ENCODE measurements around the gene RBFOX2.
"Not testable (repeated sequence)": the region's sequence is repeated elsewhere in the genome, so short reads cannot be mapped to it uniquely, and the experiment has no call there.

Gene RBFOX2

DNA sequence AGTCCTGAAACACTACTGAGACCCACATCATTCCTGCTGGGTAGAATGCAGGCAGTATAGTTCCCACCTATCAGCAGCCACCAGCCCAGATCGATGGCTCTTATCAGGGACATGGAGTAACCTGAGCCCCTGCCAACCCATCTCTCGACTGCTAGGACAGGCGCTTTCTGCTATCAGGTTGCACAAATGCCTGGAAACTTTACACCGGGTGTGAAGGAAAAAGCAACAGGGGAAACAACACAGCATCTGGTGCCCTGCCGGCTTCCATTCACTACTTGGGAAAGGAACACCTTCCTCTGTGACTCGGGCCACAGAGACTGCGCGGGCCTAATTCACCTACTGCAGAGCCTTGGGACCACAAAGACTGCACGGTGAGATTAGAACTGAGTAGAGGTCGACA is 18.5 kb downstream of the RBFOX2 start:
- peaks cover 6% of the 10 kb centered on the region for H3K27me3 Mint-ChIP-seq
- DNase-seq: no peak
- CTCF ChIA-PET: no interaction called here
- no peak overlapping the region for H3K27ac Mint-ChIP-seq
- no peaks in the 10 kb centered on the region for H3K9me3 Mint-ChIP-seq
- H3K4me1 Mint-ChIP-seq: no peaks in the 10 kb centered on the region
- H3K36me3 Mint-ChIP-seq: no peaks in the 10 kb centered on the region
- no peak overlapping the region for H3K4me3 Mint-ChIP-seq

DNA sequence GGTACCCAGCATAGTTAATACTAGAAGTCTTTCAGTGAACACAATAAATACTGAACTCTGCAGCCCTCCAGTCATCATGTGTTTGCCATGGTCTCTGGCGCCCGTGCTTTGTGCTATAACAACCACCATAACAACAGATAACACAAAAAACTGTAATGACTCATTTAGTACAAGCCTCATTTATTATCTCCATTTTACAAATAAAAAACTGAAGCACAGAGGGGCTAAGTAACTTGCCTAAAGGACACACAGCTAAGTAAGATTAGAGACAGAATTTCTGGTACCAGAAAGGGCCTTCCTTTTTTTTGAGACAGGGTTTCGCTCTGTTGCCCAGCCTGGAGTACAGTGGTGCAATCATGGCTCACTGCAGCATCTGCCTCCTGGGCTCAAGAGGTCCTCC is 19.5 kb downstream of the RBFOX2 start:
- Mint-ChIP-seq H3K4me3 (no peak overlapping the region), H3K27ac (no peak overlapping the region), H3K36me3 (no peaks in the 10 kb centered on the region), H3K9me3 (no peaks in the 10 kb centered on the region), H3K27me3 (peaks cover 6% of the 10 kb centered on the region), H3K4me1 (no peaks in the 10 kb centered on the region)
- DNase-seq: no peak
- CTCF ChIA-PET: no interaction called here

DNA sequence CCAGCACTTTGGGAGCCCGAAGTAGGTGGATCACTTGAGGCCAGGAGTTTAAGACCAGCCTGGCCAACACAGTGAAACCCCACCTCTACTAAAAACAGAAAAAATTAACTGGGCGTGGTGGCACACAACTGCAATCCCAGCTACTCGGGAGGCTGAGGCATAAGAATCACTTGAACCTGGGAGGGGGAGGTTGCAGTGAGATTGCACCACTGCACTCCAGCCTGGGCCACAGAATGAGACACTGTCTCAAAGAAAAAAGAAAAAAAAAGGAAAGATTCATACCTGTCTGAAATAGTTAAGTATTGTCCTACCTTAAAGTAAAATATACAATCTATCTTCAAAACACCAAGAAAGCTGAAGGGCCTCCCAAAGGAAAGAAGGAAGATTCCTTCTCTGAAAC is 20.1 kb downstream of the RBFOX2 start:
- Mint-ChIP-seq H3K36me3 (no peaks in the 10 kb centered on the region), H3K27me3 (peaks cover 6% of the 10 kb centered on the region), H3K4me1 (no peaks in the 10 kb centered on the region), H3K4me3 (no peak overlapping the region), H3K9me3 (no peaks in the 10 kb centered on the region), H3K27ac (no peak overlapping the region)
- CTCF ChIA-PET: no interaction called here
- DNase-seq: no peak

DNA sequence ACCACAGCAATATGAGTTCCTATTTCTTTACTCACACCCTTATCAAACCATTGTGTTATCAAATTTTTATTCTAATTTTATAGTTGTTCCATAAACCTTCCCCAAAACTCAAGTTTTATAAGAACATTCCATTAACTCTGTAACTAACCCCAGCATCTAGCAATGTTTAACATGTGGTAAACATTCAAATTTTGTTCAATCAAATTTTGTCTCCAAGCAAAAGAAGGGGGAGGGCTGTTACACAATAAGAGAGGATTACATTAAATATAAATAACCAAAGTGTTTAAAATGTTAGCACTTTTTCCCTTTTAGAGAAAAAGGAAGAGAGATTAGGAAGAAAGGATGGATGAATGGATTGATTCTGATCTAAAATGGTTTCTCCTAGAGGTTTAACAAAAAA is 20.5 kb downstream of the RBFOX2 start:
- DNase-seq: no peak
- CTCF ChIA-PET: no interaction called here
- H3K4me3 Mint-ChIP-seq: no peak overlapping the region
- no peaks in the 10 kb centered on the region for H3K36me3 Mint-ChIP-seq
- no peaks in the 10 kb centered on the region for H3K4me1 Mint-ChIP-seq
- H3K27me3 Mint-ChIP-seq: peaks cover 6% of the 10 kb centered on the region
- no peak overlapping the region for H3K27ac Mint-ChIP-seq
- H3K9me3 Mint-ChIP-seq: no peaks in the 10 kb centered on the region

DNA sequence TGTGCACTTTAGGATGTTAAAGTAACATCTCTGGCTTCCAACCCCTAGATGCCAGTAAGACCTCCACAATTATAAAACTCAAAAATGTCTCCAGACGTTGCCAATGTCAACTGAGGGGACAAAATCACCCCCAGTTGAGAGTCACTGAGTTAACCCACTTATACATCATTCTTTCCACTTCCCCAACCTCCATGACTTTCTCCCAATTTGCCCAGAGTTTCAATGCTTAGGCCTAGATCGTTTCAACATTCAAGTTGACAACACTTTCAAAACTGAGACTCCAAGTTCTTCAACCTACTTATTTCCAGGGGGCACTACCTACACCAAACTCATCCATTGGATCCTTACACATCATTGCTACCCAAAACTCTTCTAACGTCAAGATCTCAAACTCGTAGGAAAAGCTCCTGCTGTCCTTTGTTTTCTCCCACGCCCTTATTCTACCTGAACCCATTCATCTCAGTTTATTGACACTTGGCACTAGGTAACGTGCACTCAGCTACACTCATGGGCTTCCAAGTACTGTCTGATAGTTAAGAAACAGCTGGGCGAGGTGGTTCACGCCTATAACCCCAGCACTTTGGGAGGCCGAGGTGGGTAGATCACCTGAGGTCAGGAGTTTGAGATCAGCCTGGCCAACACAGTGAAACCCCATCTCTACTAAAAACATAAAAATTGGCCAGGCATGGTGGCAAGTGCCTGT is 24.5 kb downstream of the RBFOX2 start:
- no peak overlapping the region for H3K27ac Mint-ChIP-seq
- H3K4me3 Mint-ChIP-seq: no peak overlapping the region
- H3K27me3 Mint-ChIP-seq: peaks cover 6% of the 10 kb centered on the region
- no peaks in the 10 kb centered on the region for H3K9me3 Mint-ChIP-seq
- CTCF ChIA-PET: interaction anchor here (1.1 kb wide), 1 partner anchor 421 kb away, joined by 3 read pairs; no protein-coding TSS in a partner anchor
- no peaks in the 10 kb centered on the region for H3K4me1 Mint-ChIP-seq
- H3K36me3 Mint-ChIP-seq: no peaks in the 10 kb centered on the region
- DNase-seq: no peak

DNA sequence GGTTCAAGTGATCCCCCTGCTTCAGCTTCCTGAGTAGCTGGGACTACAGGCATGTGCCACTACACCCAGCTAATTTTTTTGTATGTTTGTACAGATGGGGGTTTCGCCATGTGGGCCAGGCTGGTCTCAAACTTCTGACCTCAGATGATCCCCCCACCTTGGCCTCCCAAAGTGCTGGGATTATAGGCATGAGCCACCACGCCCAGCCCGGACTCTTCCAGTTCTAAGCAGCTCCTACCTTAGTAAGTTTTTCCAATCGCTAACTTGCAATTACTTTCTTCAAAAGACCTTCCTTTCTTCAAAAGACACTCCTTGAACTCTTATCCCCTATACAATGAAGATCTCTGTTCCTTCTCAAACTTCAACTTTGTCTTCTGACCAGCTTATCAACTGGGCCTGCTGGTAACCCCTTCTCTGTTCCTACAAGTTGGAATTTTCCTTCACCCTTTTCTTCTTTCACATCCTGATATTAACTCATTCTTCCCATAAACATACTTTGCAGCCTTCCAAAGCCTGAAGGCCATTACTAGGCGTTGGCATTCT is 25.8 kb downstream of the RBFOX2 start:
- H3K27ac Mint-ChIP-seq: no peak overlapping the region
- no peak for DNase-seq
- CTCF ChIA-PET: no interaction called here
- peaks cover 6% of the 10 kb centered on the region for H3K27me3 Mint-ChIP-seq
- H3K4me3 Mint-ChIP-seq: no peak overlapping the region
- H3K4me1 Mint-ChIP-seq: no peaks in the 10 kb centered on the region
- no peaks in the 10 kb centered on the region for H3K36me3 Mint-ChIP-seq
- no peaks in the 10 kb centered on the region for H3K9me3 Mint-ChIP-seq

DNA sequence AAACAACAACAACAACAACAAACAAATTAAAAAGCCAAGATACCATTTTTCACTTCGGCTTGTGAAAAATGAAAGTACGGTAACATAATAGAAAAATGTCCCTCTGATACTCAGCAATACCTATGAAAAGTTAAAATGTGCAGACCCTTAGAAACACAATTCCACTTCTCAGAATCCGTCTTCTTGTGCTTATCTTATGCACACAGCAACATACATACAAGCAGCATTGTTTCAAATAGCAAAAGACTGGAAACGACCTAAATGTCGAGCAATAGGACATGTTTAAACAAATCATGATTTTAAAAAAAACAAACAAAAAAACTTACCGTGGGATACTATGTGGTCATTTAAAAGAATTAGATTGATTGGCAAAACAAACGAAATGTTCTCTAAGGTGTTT is 26.5 kb downstream of the RBFOX2 start:
- no peak for DNase-seq
- H3K27me3 Mint-ChIP-seq: peaks cover 6% of the 10 kb centered on the region
- H3K4me1 Mint-ChIP-seq: no peaks in the 10 kb centered on the region
- CTCF ChIA-PET: interaction anchor here (1.6 kb wide), 1 partner anchor 64 kb away, joined by 4 read pairs; no protein-coding TSS in a partner anchor
- H3K4me3 Mint-ChIP-seq: no peak overlapping the region
- no peaks in the 10 kb centered on the region for H3K9me3 Mint-ChIP-seq
- no peak overlapping the region for H3K27ac Mint-ChIP-seq
- no peaks in the 10 kb centered on the region for H3K36me3 Mint-ChIP-seq

DNA sequence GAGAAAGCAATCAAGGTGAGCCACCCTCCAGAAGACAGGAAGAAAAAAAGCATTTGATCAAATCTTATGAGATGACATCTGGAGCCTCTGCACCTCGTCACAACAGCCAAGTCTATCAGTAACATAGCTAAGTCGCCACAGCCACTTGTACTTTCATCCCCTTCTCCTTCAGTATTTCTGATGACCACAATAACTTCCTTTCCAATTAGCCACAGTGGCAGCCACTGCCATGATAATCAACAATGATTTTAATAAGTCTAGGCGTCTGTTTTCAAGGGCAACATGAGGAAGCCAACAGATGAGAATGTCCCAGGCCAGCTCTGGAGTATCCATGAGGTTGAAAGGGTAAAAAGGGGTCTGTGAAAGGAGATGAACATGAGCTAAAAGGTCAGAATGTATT is 29.9 kb downstream of the RBFOX2 start:
- H3K27me3 Mint-ChIP-seq: peaks cover 6% of the 10 kb centered on the region

DNA sequence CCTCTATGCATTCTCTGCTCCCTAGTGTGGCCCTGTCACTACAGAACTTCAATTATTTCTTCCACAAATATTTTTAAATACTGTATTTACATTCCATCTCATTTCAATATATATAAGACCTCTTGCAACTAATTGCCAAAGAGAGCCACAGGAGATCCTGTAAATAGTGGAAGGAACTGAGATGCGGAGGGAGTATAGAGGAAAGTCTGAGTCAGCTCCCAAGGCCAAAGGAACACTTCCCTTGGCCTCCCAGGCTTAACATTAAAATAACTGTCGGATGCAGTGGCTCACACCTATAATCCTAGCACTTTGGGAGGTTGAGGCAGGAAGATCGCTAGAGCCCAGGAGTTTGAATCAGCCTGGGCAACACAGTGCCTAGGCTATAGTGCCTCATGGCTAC is 31.2 kb downstream of the RBFOX2 start:
- Mint-ChIP-seq H3K36me3 (no peaks in the 10 kb centered on the region), H3K27me3 (peaks cover 6% of the 10 kb centered on the region), H3K4me1 (no peaks in the 10 kb centered on the region), H3K4me3 (no peak overlapping the region), H3K27ac (no peak overlapping the region), H3K9me3 (no peaks in the 10 kb centered on the region)
- DNase-seq: no peak
- CTCF ChIA-PET: no interaction called here

More for the DNA sequence above, 29.9 kb downstream of the RBFOX2 start:
- CTCF ChIA-PET: no interaction called here
- H3K36me3 Mint-ChIP-seq: no peaks in the 10 kb centered on the region
- H3K9me3 Mint-ChIP-seq: no peaks in the 10 kb centered on the region
- H3K4me1 Mint-ChIP-seq: no peaks in the 10 kb centered on the region
- no peak overlapping the region for H3K27ac Mint-ChIP-seq
- no peak overlapping the region for H3K4me3 Mint-ChIP-seq
- no peak for DNase-seq

DNA sequence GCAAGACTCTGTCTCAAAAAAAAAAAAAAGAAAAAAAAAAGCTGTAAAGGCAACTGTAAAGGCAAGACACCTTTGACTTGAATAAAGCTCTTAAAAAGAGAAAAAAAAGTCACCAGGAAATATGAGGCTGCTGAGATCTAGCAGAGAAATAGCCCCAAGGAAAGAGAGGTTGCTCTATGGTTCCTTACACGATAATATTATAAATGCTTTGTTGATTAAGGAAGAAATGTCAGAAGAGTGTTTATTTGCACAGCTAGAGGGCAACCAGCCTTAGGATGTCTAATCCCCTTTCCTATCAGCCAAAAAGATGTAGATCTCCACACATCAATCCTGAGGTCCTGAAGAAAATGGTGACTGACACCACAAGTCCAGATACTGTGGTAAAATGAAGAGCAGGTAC is 32.0 kb downstream of the RBFOX2 start:
- CTCF ChIA-PET: no interaction called here
- no peak overlapping the region for H3K4me3 Mint-ChIP-seq

DNA sequence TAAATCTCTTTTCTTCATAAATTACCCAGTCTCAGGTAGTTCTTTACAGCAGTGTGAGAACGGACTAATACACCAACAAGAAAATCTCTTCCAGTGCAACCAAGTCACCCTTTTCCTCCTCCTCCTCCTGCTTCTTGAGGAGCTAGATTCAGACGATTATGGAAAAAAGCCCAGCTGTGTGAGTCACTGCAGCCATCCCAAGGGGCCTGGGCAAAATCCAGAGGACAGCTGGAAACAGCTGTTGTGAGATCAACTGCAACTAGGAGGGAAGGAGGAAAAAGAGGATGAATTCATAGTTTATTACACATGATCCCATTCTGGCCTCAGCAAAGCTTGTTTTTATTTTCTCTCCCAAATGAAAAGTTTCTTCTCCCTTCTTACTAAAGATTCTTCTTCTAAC is 32.9 kb downstream of the RBFOX2 start:
- Mint-ChIP-seq H3K36me3 (no peaks in the 10 kb centered on the region), H3K27me3 (peaks cover 6% of the 10 kb centered on the region), H3K27ac (no peak overlapping the region), H3K4me1 (no peaks in the 10 kb centered on the region), H3K9me3 (no peaks in the 10 kb centered on the region), H3K4me3 (no peak overlapping the region)
- CTCF ChIA-PET: no interaction called here
- no peak for DNase-seq

More for the DNA sequence above, 32.0 kb downstream of the RBFOX2 start:
- DNase-seq: no peak
- Mint-ChIP-seq H3K4me1 (no peaks in the 10 kb centered on the region), H3K27ac (no peak overlapping the region), H3K9me3 (no peaks in the 10 kb centered on the region), H3K27me3 (peaks cover 6% of the 10 kb centered on the region), H3K36me3 (no peaks in the 10 kb centered on the region)

DNA sequence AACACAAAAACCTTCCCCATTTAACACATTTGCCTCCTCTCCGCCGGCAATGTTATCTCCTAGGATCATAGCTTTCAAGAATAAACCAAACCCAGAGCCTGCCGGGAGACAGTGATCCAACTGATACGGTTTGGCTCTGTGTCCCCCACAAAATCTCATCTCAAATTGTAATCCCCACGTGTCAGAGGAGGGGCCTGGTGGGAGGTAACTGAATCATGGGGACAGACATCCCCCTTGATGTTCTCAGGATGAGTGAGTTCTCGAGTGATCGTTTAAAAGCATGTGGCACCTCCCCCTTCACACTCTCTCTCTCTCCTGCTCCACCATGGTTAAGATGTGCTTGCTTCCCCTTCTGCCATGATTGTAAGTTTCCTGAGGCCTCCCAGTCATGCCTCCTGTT is 33.3 kb downstream of the RBFOX2 start:
- Mint-ChIP-seq H3K4me3 (no peak overlapping the region), H3K4me1 (no peaks in the 10 kb centered on the region)
- CTCF ChIA-PET: no interaction called here

DNA sequence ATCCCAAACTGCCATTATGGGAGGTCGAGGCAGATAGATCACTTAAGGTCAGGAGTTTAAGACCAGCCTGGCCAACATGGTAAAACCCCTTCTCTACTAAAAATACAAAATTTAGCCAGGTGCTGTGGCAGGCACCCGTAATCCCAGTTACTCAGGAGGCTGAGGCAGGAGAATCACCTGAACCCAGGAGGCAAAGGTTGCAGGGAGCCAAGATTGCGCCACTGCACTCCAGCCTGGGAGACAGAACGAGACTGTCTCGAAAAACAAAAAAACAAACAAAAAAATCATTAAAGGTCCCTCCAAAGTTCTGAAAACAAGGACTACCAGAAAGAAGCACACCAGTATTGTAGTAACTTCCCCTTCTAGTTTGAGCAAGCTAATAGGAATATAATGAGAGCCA is 34.9 kb downstream of the RBFOX2 start:
- DNase-seq, H3K4me1 Mint-ChIP-seq, H3K27me3 Mint-ChIP-seq, H3K36me3 Mint-ChIP-seq, CTCF ChIA-PET, H3K4me3 Mint-ChIP-seq, H3K9me3 Mint-ChIP-seq, H3K27ac Mint-ChIP-seq: not testable (repeated sequence)

More for the DNA sequence above, 33.3 kb downstream of the RBFOX2 start:
- DNase-seq: no peak
- Mint-ChIP-seq H3K27ac (no peak overlapping the region), H3K36me3 (no peaks in the 10 kb centered on the region), H3K9me3 (no peaks in the 10 kb centered on the region), H3K27me3 (peaks cover 6% of the 10 kb centered on the region)

DNA sequence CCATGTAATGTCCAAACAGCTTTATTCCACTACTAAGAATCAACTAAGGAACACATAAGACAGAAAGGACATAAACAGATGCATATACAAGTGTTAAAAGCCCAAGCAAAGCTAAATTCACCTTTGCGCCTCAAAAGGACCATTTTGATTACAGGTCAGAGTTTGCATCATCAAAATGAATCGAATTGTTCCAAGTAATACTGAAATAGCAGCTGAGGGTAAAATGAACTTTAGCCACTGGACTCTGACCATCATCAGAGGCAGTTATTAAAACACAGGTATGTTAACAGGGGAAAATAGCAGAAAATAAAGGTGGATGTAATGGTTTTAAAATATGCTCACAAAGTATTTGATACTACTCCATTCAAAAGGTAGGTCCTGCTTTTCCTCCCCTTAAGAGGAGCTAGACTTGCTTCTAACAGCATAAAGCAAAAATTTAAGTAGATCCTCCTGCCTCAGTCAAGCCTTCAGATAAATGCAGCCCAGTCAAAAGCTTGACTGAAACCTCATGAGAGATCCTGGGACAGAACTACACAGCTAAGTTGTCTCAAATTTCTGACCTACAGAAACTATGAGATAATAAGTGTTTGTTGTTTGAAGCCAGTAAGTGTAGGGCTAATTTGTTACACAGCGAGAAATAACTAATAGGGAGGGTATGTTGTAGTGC is 35.4 kb downstream of the RBFOX2 start:
- Mint-ChIP-seq H3K4me3 (no peak overlapping the region), H3K36me3 (no peaks in the 10 kb centered on the region)
- CTCF ChIA-PET: no interaction called here

DNA sequence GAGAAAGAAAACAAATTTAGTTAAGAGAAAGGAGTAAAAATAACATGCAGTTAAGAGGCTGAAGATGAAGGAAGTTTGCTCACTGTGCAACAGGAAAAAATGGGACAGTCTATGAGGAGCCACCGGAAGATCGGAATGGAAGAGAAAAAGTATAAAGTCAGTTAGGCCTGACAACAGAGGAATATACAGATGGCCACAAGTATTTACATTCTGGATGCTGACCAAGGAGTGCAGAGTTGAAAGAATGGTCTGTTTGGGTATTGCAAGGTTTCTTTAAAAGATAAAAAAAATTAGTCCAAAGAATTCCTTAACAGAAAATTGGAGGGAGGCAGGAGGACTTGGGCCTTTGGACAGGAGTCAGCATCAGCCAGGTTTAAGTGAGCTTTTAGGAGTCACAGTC is 37.5 kb downstream of the RBFOX2 start:
- Mint-ChIP-seq H3K27me3 (peaks cover 2% of the 10 kb centered on the region), H3K4me1 (no peaks in the 10 kb centered on the region), H3K9me3 (no peaks in the 10 kb centered on the region), H3K36me3 (no peaks in the 10 kb centered on the region), H3K4me3 (no peak overlapping the region), H3K27ac (no peak overlapping the region)
- CTCF ChIA-PET: interaction anchor here (1.3 kb wide), 1 partner anchor 74 kb away, joined by 3 read pairs; no protein-coding TSS in a partner anchor
- DNase-seq: no peak

More for the DNA sequence above, 35.4 kb downstream of the RBFOX2 start:
- no peak overlapping the region for H3K27ac Mint-ChIP-seq
- H3K4me1 Mint-ChIP-seq: no peaks in the 10 kb centered on the region
- peaks cover 6% of the 10 kb centered on the region for H3K27me3 Mint-ChIP-seq
- H3K9me3 Mint-ChIP-seq: no peaks in the 10 kb centered on the region
- DNase-seq: no peak
